Activated CD8-positive, alpha-beta memory T cell treated with anti-CD3 and anti-CD28 coated beads, Interleukin-2, amount 10 ng/mL, durations not matched to agents 7 days and 5 days (primary cell): ENCODE measurements around the gene RORC. TPM values are rescaled to one million over a fixed set of nuclear protein-coding genes. Genes with fewer than 3 reads are reported as not detected.

Experiments
- ATAC-seq: fragments of 150-1000 bp; cut with Tn5 transposase; one replicate; pipeline ENCODE4 v1.10.0; 2021; ENCODE audit warnings: moderate library complexity
- CTCF ChIA-PET: fragments of 350-600 bp; sonication (Branson Sonifier 250); formaldehyde crosslinking; loops from one replicate; lab custom pipeline; 2021; ENCODE audit warnings: antibody characterized with exemption; lab: Charles Lee
- DNase-seq: peaks from one replicate; pipeline ENCODE4 v3.0.0-alpha.2; 2020
- H3K27ac Mint-ChIP-seq: one replicate; pipeline ENCODE4 v1.8.0; 2021; ENCODE audit warnings: mild to moderate bottlenecking, mixed read lengths
- H3K27me3 Mint-ChIP-seq: one replicate; pipeline ENCODE4 v1.8.0; 2021; ENCODE audit warnings: mixed read lengths
- H3K36me3 Mint-ChIP-seq: one replicate; pipeline ENCODE4 v1.8.0; 2021; ENCODE audit warnings: mild to moderate bottlenecking, mixed read lengths
- H3K4me1 Mint-ChIP-seq: one replicate; pipeline ENCODE4 v1.8.0; 2021; ENCODE audit warnings: mixed read lengths
- H3K4me3 Mint-ChIP-seq: one replicate; pipeline ENCODE4 v1.8.0; 2021; ENCODE audit warnings: mild to moderate bottlenecking, moderate library complexity, mixed read lengths
- H3K9me3 Mint-ChIP-seq: one replicate; pipeline ENCODE4 v1.8.0; 2022; ENCODE audit warnings: low read depth, mixed read lengths
- total RNA-seq, 2 experiments: library from RNA; stranded (reverse); gene quantifications; one replicate each; pipeline ENCODE4 v1.2.3, GENCODE V29; 2021

Gene RORC
- total RNA-seq, 2 experiments from 2014 or later = 0.30 to 1.3 TPM

GRCh38 chr1:151819227-151819835, 12.3 kb downstream of the RORC start:
- no peaks in the 10 kb centered on the region for H3K27me3 Mint-ChIP-seq
- no peak for DNase-seq
- H3K4me3 Mint-ChIP-seq = no peak overlapping the region
- no peak for ATAC-seq
- no peak overlapping the region for H3K27ac Mint-ChIP-seq
- H3K9me3 Mint-ChIP-seq = no peaks in the 10 kb centered on the region
- H3K4me1 Mint-ChIP-seq = peaks cover 62% of the 10 kb centered on the region
- H3K36me3 Mint-ChIP-seq = no peaks in the 10 kb centered on the region
- CTCF ChIA-PET = interaction anchor here (1.0 to 1.4 kb wide), 2 partner anchors 16 to 17 kb away, joined by 3 read pairs; no protein-coding TSS in a partner anchor

GRCh38 chr1:151817353-151817730, 14.3 kb downstream of the RORC start:
- H3K9me3 Mint-ChIP-seq = no peaks in the 10 kb centered on the region
- H3K4me1 Mint-ChIP-seq = peaks cover 60% of the 10 kb centered on the region
- no peak overlapping the region for H3K4me3 Mint-ChIP-seq
- no peak for DNase-seq
- H3K27me3 Mint-ChIP-seq = no peaks in the 10 kb centered on the region
- ATAC-seq = no peak
- no peak overlapping the region for H3K27ac Mint-ChIP-seq
- no peaks in the 10 kb centered on the region for H3K36me3 Mint-ChIP-seq
- CTCF ChIA-PET = interaction anchor here (0.9 to 3.9 kb wide), 3 partner anchors 15 to 61 kb away, joined by 3 to 20 read pairs (median 5); no protein-coding TSS in a partner anchor

- CTCF ChIA-PET = interaction anchor here (2.2 to 3.9 kb wide), 2 partner anchors 14 to 19 kb away, joined by 5 to 20 read pairs; no protein-coding TSS in a partner anchor
- H3K27me3 Mint-ChIP-seq = no peaks in the 10 kb centered on the region
- peak overlapping the region; percentile 50 for H3K27ac Mint-ChIP-seq
- ATAC-seq = no peak
- peaks cover 56% of the 10 kb centered on the region for H3K4me1 Mint-ChIP-seq
- H3K36me3 Mint-ChIP-seq = no peaks in the 10 kb centered on the region
- no peak overlapping the region for H3K4me3 Mint-ChIP-seq
- H3K9me3 Mint-ChIP-seq = no peaks in the 10 kb centered on the region
- no peak for DNase-seq
Measured at GRCh38 chr1:151816548-151817352, 14.9 kb downstream of the RORC start.

- DNase-seq = peak; percentile 78
Measured at GRCh38 chr1:151815716-151816327, 15.8 kb downstream of the RORC start.

GRCh38 chr1:151814971-151815545, 16.5 kb downstream of the RORC start:
- ATAC-seq (no peak), DNase-seq (no peak)
- CTCF ChIA-PET = interaction anchor here (0.9 to 3.9 kb wide), 3 partner anchors 15 to 26 kb away, joined by 3 to 20 read pairs (median 4); no protein-coding TSS in a partner anchor
- Mint-ChIP-seq H3K9me3 (no peaks in the 10 kb centered on the region), H3K4me3 (no peak overlapping the region), H3K4me1 (peaks cover 39% of the 10 kb centered on the region), H3K27ac (peak overlapping the region; percentile 73), H3K27me3 (no peaks in the 10 kb centered on the region), H3K36me3 (no peaks in the 10 kb centered on the region)

More at GRCh38 chr1:151815716-151816327, 15.8 kb downstream of the RORC start:
- no peaks in the 10 kb centered on the region for H3K9me3 Mint-ChIP-seq
- peak; percentile 76 for ATAC-seq
- H3K27me3 Mint-ChIP-seq = no peaks in the 10 kb centered on the region
- H3K4me3 Mint-ChIP-seq = no peak overlapping the region
- H3K27ac Mint-ChIP-seq = peak overlapping the region; percentile 73
- peaks cover 47% of the 10 kb centered on the region for H3K4me1 Mint-ChIP-seq
- H3K36me3 Mint-ChIP-seq = no peaks in the 10 kb centered on the region
- CTCF ChIA-PET = interaction anchor here (0.9 to 3.9 kb wide), 3 partner anchors 13 to 20 kb away, joined by 4 to 20 read pairs (median 5); no protein-coding TSS in a partner anchor

DNA sequence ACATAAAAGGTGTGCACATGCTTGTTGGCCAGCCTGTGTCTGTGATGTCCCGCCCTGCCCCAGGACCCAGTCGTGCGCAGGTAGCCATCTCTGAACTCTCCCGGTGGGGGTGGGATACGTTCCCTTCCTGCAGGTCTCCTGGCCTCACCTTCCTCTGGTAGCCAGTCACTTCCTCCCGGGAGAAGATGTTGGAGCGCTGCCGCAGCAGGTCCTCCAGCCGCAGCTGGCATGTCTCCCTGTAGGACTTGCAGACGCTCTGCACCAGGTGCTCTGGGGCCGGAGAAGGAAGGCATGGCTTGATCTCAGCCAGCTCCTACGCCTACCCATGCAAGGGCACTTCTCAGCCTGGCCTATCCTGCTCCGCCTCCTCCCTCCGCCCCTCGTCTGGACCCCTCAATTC, 17.2 kb downstream of the RORC start:
- Mint-ChIP-seq H3K4me3 (no peak overlapping the region), H3K36me3 (no peaks in the 10 kb centered on the region), H3K9me3 (no peaks in the 10 kb centered on the region), H3K4me1 (peaks cover 33% of the 10 kb centered on the region), H3K27ac (no peak overlapping the region), H3K27me3 (no peaks in the 10 kb centered on the region)
- CTCF ChIA-PET = interaction anchor here (0.9 to 3.9 kb wide), 3 partner anchors 16 to 25 kb away, joined by 3 to 20 read pairs (median 4); no protein-coding TSS in a partner anchor
- ATAC-seq (no peak), DNase-seq (no peak)

GRCh38 chr1:151813271-151813977, 18.2 kb downstream of the RORC start:
- no peak overlapping the region for H3K4me3 Mint-ChIP-seq
- H3K27ac Mint-ChIP-seq = no peak overlapping the region
- no peak for ATAC-seq
- CTCF ChIA-PET = no interaction called here
- DNase-seq = no peak
- H3K4me1 Mint-ChIP-seq = peaks cover 33% of the 10 kb centered on the region
- no peaks in the 10 kb centered on the region for H3K36me3 Mint-ChIP-seq
- H3K9me3 Mint-ChIP-seq = no peaks in the 10 kb centered on the region
- H3K27me3 Mint-ChIP-seq = no peaks in the 10 kb centered on the region

- Mint-ChIP-seq H3K4me1 (peaks cover 25% of the 10 kb centered on the region), H3K4me3 (no peak overlapping the region), H3K9me3 (no peaks in the 10 kb centered on the region), H3K27me3 (peaks cover 5% of the 10 kb centered on the region), H3K36me3 (no peaks in the 10 kb centered on the region), H3K27ac (no peak overlapping the region)
- CTCF ChIA-PET = interaction anchor here (1.4 to 1.6 kb wide), 2 partner anchors 9 to 25 kb away, joined by 4 read pairs; no protein-coding TSS in a partner anchor
- ATAC-seq (no peak), DNase-seq (no peak)
Measured at GRCh38 chr1:151811181-151811580, 20.4 kb downstream of the RORC start.

- CTCF ChIA-PET = interaction anchor here (0.7 kb wide), 1 partner anchor 8 kb away, joined by 4 read pairs; no protein-coding TSS in a partner anchor
- Mint-ChIP-seq H3K27ac (no peak overlapping the region), H3K4me1 (peaks cover 14% of the 10 kb centered on the region)
Measured at GRCh38 chr1:151809985-151810556, 21.5 kb downstream of the RORC start.

DNA sequence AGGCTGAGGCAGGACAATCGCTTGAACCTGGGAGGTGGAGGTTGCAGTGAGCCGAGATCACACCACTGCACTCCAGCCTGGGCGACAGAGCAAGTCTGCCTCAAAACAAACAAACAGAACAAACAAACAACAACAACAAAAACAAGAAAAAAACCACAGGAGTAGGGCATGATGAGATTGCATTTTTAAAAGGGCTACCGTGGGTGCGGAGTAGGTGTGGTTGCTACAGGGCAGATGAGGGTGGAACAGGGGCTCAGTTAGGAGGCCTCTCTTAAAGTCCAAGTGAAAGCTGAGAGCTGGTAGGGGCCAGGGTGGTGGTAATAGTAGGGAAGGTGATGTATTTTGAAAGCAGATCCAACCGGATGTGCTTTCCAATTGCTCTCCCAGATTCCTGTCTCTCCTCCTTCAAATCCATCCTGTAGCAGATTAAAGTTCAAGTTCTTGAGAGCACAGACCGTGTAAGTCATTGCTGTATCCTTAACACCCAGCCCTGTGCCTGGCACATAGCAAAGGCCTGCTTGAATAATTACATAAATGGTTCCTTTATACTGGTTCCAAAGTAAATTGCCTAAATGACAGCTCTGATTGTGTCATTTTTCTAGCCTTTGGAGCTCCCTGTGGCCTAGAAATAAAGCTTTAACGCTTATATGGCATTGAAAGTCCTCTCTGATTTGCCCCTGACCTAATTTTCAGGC, 22.2 kb downstream of the RORC start:
- H3K9me3 Mint-ChIP-seq = no peaks in the 10 kb centered on the region
- no peak for ATAC-seq
- peaks cover 6% of the 10 kb centered on the region for H3K27me3 Mint-ChIP-seq
- CTCF ChIA-PET = interaction anchor here (0.8 kb wide), 1 partner anchor 21 kb away, joined by 3 read pairs; no protein-coding TSS in a partner anchor
- no peak overlapping the region for H3K4me3 Mint-ChIP-seq
- H3K27ac Mint-ChIP-seq = no peak overlapping the region
- H3K36me3 Mint-ChIP-seq = no peaks in the 10 kb centered on the region
- peaks cover 11% of the 10 kb centered on the region for H3K4me1 Mint-ChIP-seq
- no peak for DNase-seq

More at GRCh38 chr1:151809985-151810556, 21.5 kb downstream of the RORC start:
- no peaks in the 10 kb centered on the region for H3K36me3 Mint-ChIP-seq
- DNase-seq (no peak), ATAC-seq (no peak)
- H3K4me3 Mint-ChIP-seq = no peak overlapping the region
- H3K27me3 Mint-ChIP-seq = peaks cover 6% of the 10 kb centered on the region
- H3K9me3 Mint-ChIP-seq = no peaks in the 10 kb centered on the region

- Mint-ChIP-seq H3K9me3 (no peaks in the 10 kb centered on the region), H3K36me3 (no peaks in the 10 kb centered on the region), H3K27me3 (peaks cover 6% of the 10 kb centered on the region), H3K27ac (no peak overlapping the region), H3K4me1 (peaks cover 5% of the 10 kb centered on the region), H3K4me3 (no peak overlapping the region)
- CTCF ChIA-PET = no interaction called here
- ATAC-seq (no peak), DNase-seq (no peak)
Measured at GRCh38 chr1:151807766-151808165, 23.8 kb downstream of the RORC start.

GRCh38 chr1:151807131-151807530, 24.5 kb downstream of the RORC start:
- ATAC-seq = no peak
- no peak overlapping the region for H3K4me3 Mint-ChIP-seq
- CTCF ChIA-PET = no interaction called here

More at GRCh38 chr1:151807131-151807530, 24.5 kb downstream of the RORC start:
- Mint-ChIP-seq H3K9me3 (no peaks in the 10 kb centered on the region), H3K27ac (no peak overlapping the region), H3K4me1 (no peaks in the 10 kb centered on the region), H3K36me3 (no peaks in the 10 kb centered on the region), H3K27me3 (peaks cover 6% of the 10 kb centered on the region)
- no peak for DNase-seq
